Aorta (tissue), 5 donors: ENCODE results near the gene ZXDC. TPM values are rescaled to one million over a fixed set of nuclear protein-coding genes. Genes with fewer than 3 reads are reported as not detected.

Experiments
- ATAC-seq: fragments of 200-7000 bp; cut with Tn5 transposase; one replicate; pipeline ENCODE4 v1.9.1; 2022; ENCODE audit warnings: moderate library complexity; ENCODE audit not compliant: low FRiP score
- DNase-seq, 2 donors: peaks; one replicate each; pipeline ENCODE4 v3.0.0-alpha.2; 2020
- H3K27ac ChIP-seq, 2 donors: one replicate each; pipeline ENCODE4 v1.5.1; 2013; ENCODE audit warnings: low read length in 2 of 2, mild to moderate bottlenecking in 2 of 2, moderate library complexity in 2 of 2, control low read depth in 1 of 2, inconsistent platforms in 1 of 2, low read depth in 1 of 2
- H3K27me3 ChIP-seq, 2 donors: one replicate each; pipeline ENCODE4 v1.6.1; 2013; ENCODE audit warnings: control low read depth in 1 of 2, low read length in 1 of 2, mild to moderate bottlenecking in 1 of 2, moderate library complexity in 1 of 2; ENCODE audit not compliant: insufficient read depth in 2 of 2, control insufficient read depth in 1 of 2
- H3K36me3 ChIP-seq, 2 donors: one replicate each; pipeline ENCODE4 v1.6.1; 2013; ENCODE audit warnings: control low read depth in 1 of 2, low read length in 1 of 2, mild to moderate bottlenecking in 1 of 2; ENCODE audit not compliant: insufficient read depth in 2 of 2, control insufficient read depth in 1 of 2
- H3K4me1 ChIP-seq, 2 donors: one replicate each; pipeline ENCODE4 v1.6.1; 2013; ENCODE audit warnings: low read length in 2 of 2, control low read depth in 1 of 2, mild to moderate bottlenecking in 1 of 2, moderate library complexity in 1 of 2; ENCODE audit not compliant: insufficient read depth in 2 of 2, control insufficient read depth in 1 of 2
- H3K4me3 ChIP-seq, 2 donors: one replicate each; pipeline ENCODE4 v1.5.1; 2013; ENCODE audit warnings: low read length in 2 of 2, control low read depth in 1 of 2, mild to moderate bottlenecking in 1 of 2
- H3K9me3 ChIP-seq: one replicate; pipeline ENCODE4 v1.6.1; 2013; ENCODE audit warnings: mild to moderate bottlenecking, low read length; ENCODE audit not compliant: control insufficient read depth
- WGBS, 2 donors: extraction: QIAGEN DNeasy Blood & Tissue Kit; methylation state at CpG; one replicate each; pipeline ENCODE4 v1.1.7; 2013; 5-methylcytosine and 5-hydroxymethylcytosine counted together
- intact Hi-C, 2 donors: fragments of 100-400 bp; cut with DNase I; formaldehyde crosslinking; loops; one replicate each; pipeline versions ENCODE4 v1.14.2 to v1.15.0; 2022
- polyA plus RNA-seq, 2 donors: library from polyadenylated mRNA; stranded (reverse); fragments of 200-250 nt; gene quantifications; one replicate each; pipeline ENCODE4 v1.2.3, GENCODE V29; 2013
- total RNA-seq, 2 donors: library from RNA; stranded (reverse); fragmentation: NEBNext Ultra II Directional; extraction: Animal tissue kit (Norgen Biotek cat#: 25700); gene quantifications; one replicate each; pipeline ENCODE4 v1.2.1, GENCODE V29; 2021
- donor health status: healthy with polysubstance abuse.
- donor health status: Bipolar disorder and iron deficiency.
- donor health status: DM: no; HTN: no; CAD: no.
- donor health status: DM: no; HTN: no; CAD: no.
- donor health status: DM: yes; HTN: yes; CAD: no.

ZXDC gene
- total and polyA plus RNA-seq, 4 donors = 4.4 to 37.5 (median 25.8) TPM

- WGBS, 2 donors = 93 to 95% methylated on average over 10 of the region's 10 CpGs
- H3K4me1 ChIP-seq = no peaks in the 10 kb centered on the region
- peaks cover 4% of the 10 kb centered on the region for H3K9me3 ChIP-seq
- no peak overlapping the region for H3K4me3 ChIP-seq
- no peak overlapping the region for H3K27ac ChIP-seq
- DNase-seq = no peak
- H3K27me3 ChIP-seq = no peaks in the 10 kb centered on the region
- no peaks in the 10 kb centered on the region for H3K36me3 ChIP-seq
- intact Hi-C loops = no loop called here
- peak; percentile 17 for ATAC-seq
These were observed 51.5 kb downstream of the ZXDC start for GRCh38 chr3:126424039-126424717.

- intact Hi-C loops = no loop called here
- H3K36me3 ChIP-seq = no peaks in the 10 kb centered on the region
- H3K4me3 ChIP-seq = no peak overlapping the region
- no peak overlapping the region for H3K27ac ChIP-seq
- 81 to 86% methylated on average over 26 of the region's 26 CpGs for WGBS, 2 donors
- H3K9me3 ChIP-seq = peaks cover 4% of the 10 kb centered on the region
- H3K4me1 ChIP-seq = no peaks in the 10 kb centered on the region
- ATAC-seq = no peak
- DNase-seq = no peak
- no peaks in the 10 kb centered on the region for H3K27me3 ChIP-seq
These were observed 52.3 kb downstream of the ZXDC start for GRCh38 chr3:126423191-126424038.

- no peak overlapping the region for H3K27ac ChIP-seq
- H3K36me3 ChIP-seq = no peaks in the 10 kb centered on the region
- intact Hi-C loops = no loop called here
- no peaks in the 10 kb centered on the region for H3K27me3 ChIP-seq
- DNase-seq = no peak
- no peak overlapping the region for H3K4me3 ChIP-seq
- peaks cover 2% of the 10 kb centered on the region for H3K9me3 ChIP-seq
- no peaks in the 10 kb centered on the region for H3K4me1 ChIP-seq
- WGBS, 2 donors = 87 to 91% methylated on average over 3 to 4 of the region's 4 CpGs
- ATAC-seq = no peak
These were observed 53.1 kb downstream of the ZXDC start for GRCh38 chr3:126422571-126423091.

- Histone ChIP-seq H3K27me3 (no peaks in the 10 kb centered on the region), H3K4me3 (no peak overlapping the region), H3K4me1 (no peaks in the 10 kb centered on the region), H3K36me3 (no peaks in the 10 kb centered on the region), H3K27ac (no peak overlapping the region), H3K9me3 (peaks cover 2% of the 10 kb centered on the region)
- WGBS, 2 donors = 80 to 92% methylated on average over 8 of the region's 8 CpGs
- intact Hi-C loops = no loop called here
- DNase-seq = no peak
- ATAC-seq = no peak
These were observed 53.6 kb downstream of the ZXDC start for GRCh38 chr3:126422121-126422520.

GRCh38 chr3:126421573-126422119 is 54.0 kb downstream of the ZXDC start:
- ATAC-seq (no peak), DNase-seq (no peak)
- Histone ChIP-seq H3K4me1 (no peaks in the 10 kb centered on the region), H3K27me3 (no peaks in the 10 kb centered on the region), H3K9me3 (peaks cover 2% of the 10 kb centered on the region), H3K27ac (no peak overlapping the region), H3K36me3 (no peaks in the 10 kb centered on the region), H3K4me3 (no peak overlapping the region)
- intact Hi-C loops = no loop called here
- 83 to 84% methylated on average over 10 of the region's 10 CpGs for WGBS, 2 donors

- H3K4me1 ChIP-seq = no peaks in the 10 kb centered on the region
- H3K36me3 ChIP-seq = no peaks in the 10 kb centered on the region
- DNase-seq (no peak), ATAC-seq (no peak)
- WGBS, 2 donors = 79 to 85% methylated on average over 22 of the region's 22 CpGs
- H3K27ac ChIP-seq = no peak overlapping the region
- H3K9me3 ChIP-seq = no peaks in the 10 kb centered on the region
- no peak overlapping the region for H3K4me3 ChIP-seq
- intact Hi-C loops = no loop called here
- H3K27me3 ChIP-seq = no peaks in the 10 kb centered on the region
These were observed 55.6 kb downstream of the ZXDC start for GRCh38 chr3:126419886-126420786.

GRCh38 chr3:126419151-126419703 is 56.5 kb downstream of the ZXDC start:
- peak in 1 of 2 donors; percentile 32 for DNase-seq
- H3K36me3 ChIP-seq = no peaks in the 10 kb centered on the region
- no peaks in the 10 kb centered on the region for H3K27me3 ChIP-seq
- no peaks in the 10 kb centered on the region for H3K9me3 ChIP-seq
- H3K27ac ChIP-seq = no peak overlapping the region
- H3K4me3 ChIP-seq = no peak overlapping the region
- no peaks in the 10 kb centered on the region for H3K4me1 ChIP-seq
- ATAC-seq = no peak
- intact Hi-C loops = no loop called here
- 76 to 77% methylated on average over 6 of the region's 6 CpGs for WGBS, 2 donors

- Histone ChIP-seq H3K4me3 (no peak overlapping the region), H3K36me3 (no peaks in the 10 kb centered on the region), H3K9me3 (no peaks in the 10 kb centered on the region), H3K27me3 (no peaks in the 10 kb centered on the region), H3K27ac (no peak overlapping the region), H3K4me1 (no peaks in the 10 kb centered on the region)
- DNase-seq (peak in 1 of 2 donors; percentile 44), ATAC-seq (no peak)
- intact Hi-C loops = no loop called here
- WGBS, 2 donors = 78 to 81% methylated on average over 16 to 20 of the region's 20 CpGs
These were observed 57.0 kb downstream of the ZXDC start for GRCh38 chr3:126418661-126419131.
